Dermis blood vessel endothelial cell (primary cell): ENCODE data around the gene OR2T10. TPM values are rescaled to one million over a fixed set of nuclear protein-coding genes. Genes with fewer than 3 reads are reported as not detected.
"Not testable (repeated sequence)": the region's sequence is repeated elsewhere in the genome, so short reads cannot be mapped to it uniquely, and the experiment has no call there.

Experiments used
- DNase-seq: peaks from one replicate; pipeline ENCODE4 v3.0.0; 2010
- total RNA-seq: library from RNA; depleted of rRNA; stranded (reverse); fragments of >200 nt; gene quantifications from 2 replicates; pipeline ENCODE4 v1.2.3, GENCODE V29; 2014

OR2T10 gene, protein sequence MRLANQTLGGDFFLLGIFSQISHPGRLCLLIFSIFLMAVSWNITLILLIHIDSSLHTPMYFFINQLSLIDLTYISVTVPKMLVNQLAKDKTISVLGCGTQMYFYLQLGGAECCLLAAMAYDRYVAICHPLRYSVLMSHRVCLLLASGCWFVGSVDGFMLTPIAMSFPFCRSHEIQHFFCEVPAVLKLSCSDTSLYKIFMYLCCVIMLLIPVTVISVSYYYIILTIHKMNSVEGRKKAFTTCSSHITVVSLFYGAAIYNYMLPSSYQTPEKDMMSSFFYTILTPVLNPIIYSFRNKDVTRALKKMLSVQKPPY
- total RNA-seq = not detected in 2 replicates

GRCh38 chr1:248597589-248597988 lies at the start of gene OR2T10:
TSS of gene OR2T10 (minus strand) at chr1:248597700. CDS start at chr1:248593768, 3,932 bp downstream.
- no peak for DNase-seq

DNA sequence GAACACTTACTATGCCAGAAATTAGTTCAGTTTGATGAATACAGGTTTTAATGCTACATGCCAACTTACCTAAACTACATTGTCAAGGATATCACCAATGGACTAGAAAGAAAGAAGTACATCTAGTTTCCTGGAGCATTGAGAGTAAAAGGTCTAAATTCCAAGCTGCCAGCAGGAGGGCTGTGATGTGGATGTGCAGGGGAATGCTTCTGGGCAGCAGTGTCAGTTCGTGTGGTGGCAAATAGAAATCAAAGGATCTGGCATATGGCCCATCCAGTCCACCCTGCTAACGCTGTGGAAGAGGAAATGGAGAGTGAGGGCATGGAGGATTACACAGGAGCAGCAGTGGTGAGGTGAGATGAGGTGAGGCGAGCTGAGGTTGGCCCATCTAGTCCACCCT lies 47.7 kb upstream of the OR2T10 start, which contains the start of gene OR2T35:
Gene OR2T35 (minus strand): TSS at position 101 of the 400 bp plus-strand sequence. CDS start 6,020 bp downstream, outside the sequence.
- not testable (repeated sequence) for DNase-seq

- not testable (repeated sequence) for DNase-seq
Measured at GRCh38 chr1:248642971-248643651, 45.6 kb upstream of the OR2T10 start.

GRCh38 chr1:248641583-248641982 lies 44.1 kb upstream of the OR2T10 start:
- not testable (repeated sequence) for DNase-seq

- not testable (repeated sequence) for DNase-seq
Measured at GRCh38 chr1:248640906-248641305, 43.4 kb upstream of the OR2T10 start.

DNA sequence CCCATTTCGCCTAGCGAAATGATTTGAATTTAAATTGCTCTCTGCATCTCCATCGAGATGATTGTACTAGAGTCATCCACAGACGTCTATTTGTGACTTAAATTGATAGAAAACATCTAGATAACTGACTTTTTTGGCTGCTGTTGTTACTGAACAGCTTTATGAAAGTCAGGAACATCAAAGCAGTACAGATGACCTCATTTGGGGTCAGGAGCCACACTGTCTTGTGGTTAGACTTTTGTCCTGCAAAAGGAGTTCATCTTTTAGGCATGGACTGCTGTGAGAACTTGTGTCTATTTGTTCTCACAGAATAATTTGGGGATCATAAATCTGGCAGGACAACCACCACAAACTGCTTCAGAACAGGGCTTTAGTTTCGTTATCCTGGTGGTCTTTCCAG lies 42.2 kb upstream of the OR2T10 start:
- not testable (repeated sequence) for DNase-seq

- not testable (repeated sequence) for DNase-seq
Measured at GRCh38 chr1:248636612-248637011, 39.1 kb upstream of the OR2T10 start.

DNA sequence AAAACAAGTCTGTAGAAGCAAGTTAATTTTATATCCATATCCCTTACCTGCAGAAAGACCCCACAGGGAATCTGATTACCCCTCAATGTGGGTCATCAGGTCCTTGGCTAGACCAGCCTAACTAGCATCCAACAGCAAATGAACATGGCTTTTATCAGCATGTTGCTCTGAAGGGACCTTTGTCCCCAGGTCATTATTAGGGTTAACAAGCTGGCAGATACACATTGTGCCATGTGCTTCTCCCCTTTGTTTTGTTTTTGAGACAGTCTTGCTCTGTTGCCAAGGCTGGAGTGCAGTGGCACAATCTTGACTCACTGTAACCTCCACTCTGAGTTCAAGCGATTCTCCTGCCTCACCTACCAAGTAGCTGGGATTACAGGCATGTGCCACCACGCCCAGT lies 37.5 kb upstream of the OR2T10 start, which contains the start of gene OR2T11:
Gene OR2T11 (minus strand): TSS at position 101 of the 400 bp plus-strand sequence. CDS start 7,963 bp downstream, outside the sequence.
- DNase-seq = not testable (repeated sequence)

DNA sequence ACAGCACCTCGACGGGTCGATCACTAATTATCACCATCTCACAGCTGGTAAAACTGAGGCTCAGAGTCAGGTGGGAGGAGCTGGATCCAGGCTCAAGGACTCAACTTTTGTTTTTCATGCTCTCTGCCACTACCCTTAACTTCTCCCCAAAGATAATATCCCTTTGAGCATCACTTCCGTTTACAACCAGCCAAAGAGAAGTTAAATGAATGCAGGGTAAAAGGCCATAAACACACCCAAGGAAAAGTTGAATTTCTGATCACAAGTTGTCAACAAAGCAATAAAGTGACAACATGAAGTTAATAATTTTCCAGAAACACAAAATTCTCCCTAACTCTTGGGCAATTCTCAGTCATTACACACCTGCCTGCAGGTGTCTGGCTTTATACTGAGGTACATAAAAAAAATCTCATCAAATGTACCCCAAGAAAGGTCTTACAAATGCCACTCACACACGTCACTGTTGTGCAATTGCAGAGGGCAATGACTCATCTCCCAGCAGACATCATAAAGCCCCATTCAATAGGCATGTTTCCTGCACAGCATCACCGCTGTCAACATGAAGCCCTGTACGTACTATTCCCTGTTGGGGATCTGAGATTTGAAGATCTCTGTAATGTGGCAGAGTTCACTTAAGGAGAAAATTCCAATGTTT lies 34.0 kb upstream of the OR2T10 start:
- no peak for DNase-seq

GRCh38 chr1:248630551-248630950 lies 33.1 kb upstream of the OR2T10 start:
- DNase-seq = no peak

DNA sequence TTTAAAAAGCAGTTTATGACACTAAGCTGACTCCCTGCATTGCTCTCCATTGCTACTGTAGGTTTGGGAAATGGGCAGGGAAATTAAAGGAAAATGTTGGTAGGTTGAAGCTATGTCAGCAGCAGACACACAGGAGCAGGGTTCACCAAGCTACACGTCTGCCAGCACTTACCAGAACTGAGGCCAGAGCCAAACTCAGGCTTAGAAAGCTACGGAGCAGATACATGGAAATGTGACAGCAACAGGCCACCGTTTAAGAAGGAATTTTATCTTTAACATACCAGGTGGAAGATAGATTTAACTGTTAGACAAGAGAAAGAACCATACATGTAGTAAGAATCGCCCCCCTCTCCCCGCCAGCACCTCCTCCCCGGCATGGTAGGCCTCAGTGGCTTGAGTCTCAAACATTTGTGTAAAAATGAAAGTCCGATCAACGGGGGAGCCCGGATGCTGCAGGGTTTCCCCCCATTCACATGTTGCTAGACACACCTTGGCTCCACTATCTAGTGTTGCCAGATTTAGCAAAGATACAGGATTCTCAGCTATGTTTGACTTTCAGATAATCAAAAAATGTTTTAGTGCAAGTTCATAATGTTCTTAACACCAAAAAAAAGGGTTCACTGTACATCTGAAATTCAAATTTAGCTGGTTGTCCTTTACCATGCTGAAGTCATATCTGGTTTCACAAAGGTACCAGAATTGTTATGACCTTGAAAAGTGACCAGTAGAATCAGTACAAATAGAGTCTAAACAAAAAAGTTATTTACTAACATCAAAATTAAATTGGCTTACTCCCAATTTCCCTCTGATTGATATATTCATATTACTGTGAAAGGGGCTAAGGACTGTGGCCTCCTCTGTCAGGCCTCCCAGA lies 30.7 kb upstream of the OR2T10 start:
- no peak for DNase-seq

DNA sequence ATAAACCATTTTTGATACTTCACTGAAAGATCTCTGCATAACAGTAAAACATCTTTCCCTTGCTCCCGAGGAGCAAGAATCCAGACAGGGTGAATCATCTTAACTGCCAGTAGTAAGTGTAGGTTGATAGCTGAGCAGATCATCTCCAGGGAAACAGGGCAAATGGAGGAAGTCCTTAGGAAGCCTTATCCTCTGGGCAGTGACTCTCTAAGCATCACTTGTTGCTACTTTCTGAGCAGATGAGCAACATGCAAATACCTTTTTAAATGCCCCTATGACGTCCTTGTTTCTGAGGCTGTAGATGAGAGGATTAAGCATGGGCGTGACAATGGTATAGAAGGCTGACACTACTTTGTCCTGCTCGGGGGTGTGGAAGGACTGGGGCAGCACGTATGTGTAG lies 28.5 kb upstream of the OR2T10 start:
- no peak for DNase-seq

- DNase-seq = no peak
Measured at GRCh38 chr1:248625166-248625565, 27.7 kb upstream of the OR2T10 start.

DNA sequence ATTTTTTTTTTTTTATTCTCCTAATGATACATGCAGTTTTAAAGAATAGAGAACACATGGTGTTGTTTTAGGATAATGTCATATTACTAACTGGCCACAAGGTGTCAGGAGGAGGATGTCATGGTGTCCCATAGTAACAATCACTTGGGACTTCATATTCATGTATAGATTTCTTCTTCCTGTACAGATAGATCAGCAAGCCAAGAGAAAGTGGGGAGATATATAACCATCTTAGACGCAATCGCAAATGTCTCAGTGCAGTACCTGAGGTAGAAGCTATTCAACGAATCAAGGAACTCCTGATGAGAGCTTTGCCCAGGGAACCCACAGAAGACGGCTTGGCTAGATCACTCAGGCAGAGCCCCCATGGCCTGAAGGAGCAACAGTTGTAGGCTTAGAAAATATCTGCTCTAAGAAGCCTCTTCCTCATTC lies 25.1 kb upstream of the OR2T10 start:
- DNase-seq = peak; percentile 48

DNA sequence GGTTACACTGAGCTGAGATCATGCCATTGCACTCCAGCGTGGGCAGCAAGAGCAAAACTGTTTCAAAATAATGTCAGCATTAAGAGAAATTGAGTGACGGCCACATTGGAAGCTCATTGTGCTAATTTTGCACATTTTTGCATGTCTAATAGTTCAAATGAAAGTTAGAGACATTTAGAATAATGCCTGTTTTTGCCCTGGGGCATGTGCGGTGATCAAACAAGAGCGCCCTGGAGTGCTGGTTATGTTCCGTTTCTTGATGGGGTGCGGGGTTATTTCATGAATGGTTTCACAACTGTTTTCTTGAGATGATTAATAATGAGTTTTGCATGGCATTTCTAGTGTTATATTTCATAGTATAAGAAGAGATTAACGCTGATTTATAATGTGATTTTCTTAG lies 24.3 kb upstream of the OR2T10 start:
- DNase-seq = no peak

DNA sequence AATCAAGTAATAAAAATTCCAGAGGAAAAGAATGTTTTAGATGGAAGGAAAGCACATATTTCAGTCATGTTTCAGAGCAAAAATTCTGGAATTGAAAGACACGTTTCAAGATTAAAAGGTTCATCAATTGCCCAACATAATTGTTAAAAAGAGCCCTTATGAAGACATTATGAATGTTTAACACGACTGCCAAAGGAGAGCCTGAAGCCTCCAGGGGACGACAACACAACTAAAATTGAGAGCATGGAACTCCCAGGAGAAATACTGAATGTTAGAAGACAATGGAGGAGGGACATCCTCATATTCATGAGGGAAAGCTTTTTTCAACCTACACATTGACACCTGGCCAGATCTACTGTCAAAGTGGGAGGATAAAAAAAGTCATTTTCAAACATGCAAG lies 21.4 kb upstream of the OR2T10 start:
- DNase-seq = peak; percentile 58

- no peak for DNase-seq
Measured at GRCh38 chr1:248618119-248618518, 20.6 kb upstream of the OR2T10 start.

GRCh38 chr1:248613742-248614141 lies 16.2 kb upstream of the OR2T10 start:
- DNase-seq = no peak

GRCh38 chr1:248611883-248612414 lies 14.4 kb upstream of the OR2T10 start:
- DNase-seq = no peak

DNA sequence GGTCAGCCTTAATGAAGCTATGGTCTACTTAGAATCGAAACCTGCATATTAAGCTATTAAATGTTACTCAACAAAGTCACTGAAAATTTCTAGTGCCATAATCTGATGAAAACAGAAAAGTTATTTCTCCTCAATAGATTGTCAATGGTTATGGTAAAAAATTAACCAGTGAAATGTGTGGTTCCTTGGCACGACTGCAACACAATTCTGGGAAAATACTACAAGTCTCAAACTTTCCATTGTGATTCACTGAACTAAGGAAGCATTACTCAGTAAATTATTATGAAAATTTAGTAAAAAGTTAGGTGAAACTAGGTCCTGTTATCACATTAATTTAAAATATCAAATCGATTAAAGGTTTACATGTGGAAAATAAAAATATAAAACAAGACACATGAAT lies 12.8 kb upstream of the OR2T10 start:
- DNase-seq = no peak

DNA sequence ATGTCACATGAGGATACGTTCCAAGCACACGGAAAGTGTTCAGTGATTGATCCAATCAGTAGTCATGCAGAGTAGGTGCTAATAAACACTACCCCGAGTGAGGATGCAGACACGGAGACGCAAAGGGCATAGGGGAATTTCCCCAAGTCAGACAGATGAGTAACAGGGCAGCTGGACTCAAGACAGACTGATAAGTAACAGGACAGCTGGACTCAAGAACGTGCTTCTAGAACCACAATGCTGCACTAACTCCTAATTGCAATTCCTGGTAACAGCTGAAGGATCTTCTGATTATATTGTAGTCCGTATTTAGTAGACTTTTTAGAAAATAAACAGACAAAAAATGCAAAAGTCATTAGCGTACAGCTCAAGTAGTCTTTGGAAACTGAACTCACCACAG lies 1.9 kb upstream of the OR2T10 start:
- no peak for DNase-seq

- DNase-seq = no peak
Measured at GRCh38 chr1:248596615-248597014, 885 bp downstream of the OR2T10 start.
